GM12878 (cell line): ENCODE data around the gene PITPNC1. TPM values are rescaled to one million over a fixed set of nuclear protein-coding genes. Genes with fewer than 3 reads are reported as not detected.

Experiments
- ATF3 ChIP-seq: IDR thresholded peaks from 2 replicates; pipeline ENCODE4 v1.6.1; 2011; ENCODE audit warnings: low read depth, mild to moderate bottlenecking, low read length, moderate library complexity, borderline replicate concordance; ENCODE audit errors: extremely low read depth
- BACH1 ChIP-seq: fragments of 450-650 bp; IDR thresholded peaks from 2 replicates; pipeline ENCODE4 v1.6.1; 2017; ENCODE audit warnings: mild to moderate bottlenecking, borderline replicate concordance
- EED ChIP-seq: sonication (generic); IDR thresholded peaks from 2 replicates; pipeline ENCODE4 v1.6.1; 2016; ENCODE audit warnings: antibody characterized with exemption, low read depth
- IRF4 ChIP-seq: IDR thresholded peaks from 2 replicates; pipeline ENCODE4 v1.6.1; 2011; ENCODE audit warnings: low read depth, low read length
- JUND ChIP-seq: IDR thresholded peaks from 2 replicates; pipeline ENCODE4 v1.6.1; 2012; ENCODE audit warnings: low read depth, mild to moderate bottlenecking, low read length, improper control_type of control experiment, moderate library complexity
- NFIC ChIP-seq: IDR thresholded peaks from 2 replicates; pipeline ENCODE4 v1.6.1; 2012; ENCODE audit warnings: low read depth, mild to moderate bottlenecking, inconsistent platforms, low read length, moderate library complexity
- NFYA ChIP-seq: IDR thresholded peaks from 2 replicates; pipeline ENCODE4 v1.6.1; 2011; ENCODE audit warnings: low read depth, mild to moderate bottlenecking, low read length, improper control_type of control experiment, borderline replicate concordance
- NFYB ChIP-seq: IDR thresholded peaks from 2 replicates; pipeline ENCODE4 v1.6.1; 2011; ENCODE audit warnings: low read depth, mild to moderate bottlenecking, low read length, improper control_type of control experiment, moderate library complexity; ENCODE audit not compliant: insufficient read depth
- NR2C1 ChIP-seq: fragments of 450-650 bp; IDR thresholded peaks from 2 replicates; pipeline ENCODE4 v1.6.1; 2017; ENCODE audit warnings: antibody characterized with exemption, mild to moderate bottlenecking, moderate library complexity
- NRF1 ChIP-seq: conservative IDR thresholded peaks from 2 replicates; pipeline ENCODE4 v1.6.1; 2011; ENCODE audit warnings: mild to moderate bottlenecking, low read depth, low read length, improper control_type of control experiment
- POLR2AphosphoS5 ChIP-seq: IDR thresholded peaks from 2 replicates; pipeline ENCODE4 v1.6.1; 2011; ENCODE audit warnings: mild to moderate bottlenecking, low read length, inconsistent platforms
- RELA ChIP-seq: fragments of 450-650 bp; IDR thresholded peaks from 2 replicates; pipeline ENCODE4 v1.8.0; 2014; ENCODE audit warnings: borderline replicate concordance; ENCODE audit not compliant: partially characterized antibody
- REST ChIP-seq: IDR thresholded peaks from 2 replicates; pipeline ENCODE4 v1.6.1; 2012; ENCODE audit warnings: mild to moderate bottlenecking, low read depth, low read length
- SIN3A ChIP-seq: IDR thresholded peaks from 2 replicates; pipeline ENCODE4 v1.6.1; 2012; ENCODE audit warnings: low read depth, low read length, improper control_type of control experiment
- SMARCA5 ChIP-seq: fragments of 450-650 bp; IDR thresholded peaks from 2 replicates; pipeline ENCODE4 v1.6.1; 2017; ENCODE audit warnings: mild to moderate bottlenecking
- SP1 ChIP-seq: IDR thresholded peaks from one replicate; pipeline ENCODE4 v1.6.1; 2011; ENCODE audit warnings: low read depth, low read length
- TBL1XR1 ChIP-seq: IDR thresholded peaks from 2 replicates; pipeline ENCODE4 v1.6.1; 2012; ENCODE audit warnings: low read depth, low read length, improper control_type of control experiment
- TCF7 ChIP-seq: IDR thresholded peaks from 2 replicates; pipeline ENCODE4 v1.6.1; 2014; ENCODE audit warnings: antibody characterized with exemption, borderline replicate concordance
- ZNF217 ChIP-seq: fragments of 450-650 bp; IDR thresholded peaks from 2 replicates; pipeline ENCODE4 v1.6.1; 2017; ENCODE audit warnings: antibody characterized with exemption, mild to moderate bottlenecking
- ZNF274 ChIP-seq: IDR thresholded peaks from one replicate; pipeline ENCODE4 v1.8.0; 2011; ENCODE audit not compliant: insufficient read length, insufficient read depth
- ZNF622 ChIP-seq: fragments of 450-650 bp; IDR thresholded peaks from 2 replicates; pipeline ENCODE4 v1.6.1; 2017; ENCODE audit warnings: mild to moderate bottlenecking, inconsistent platforms
- ZSCAN29 ChIP-seq: fragments of 450-650 bp; IDR thresholded peaks from 2 replicates; pipeline ENCODE4 v1.6.1; 2017; ENCODE audit warnings: mild to moderate bottlenecking, moderate library complexity
- polyA plus RNA-seq, 11 experiments: library from polyadenylated mRNA; depleted of rRNA in 4 of 11; unstranded in 6 of 11; stranded (reverse) in 5 of 11; fragments of >200 nt; fragmentation: Nextera tagmentation in 4 of 11; fragmentation: Illumina TruSeq in 1 of 11; extraction: Ambion mirVana in 4 of 11; extraction: Trizol in 1 of 11; gene quantifications; 1 replicate in 1 of 11; 2 replicates in 10 of 11; pipeline versions ENCODE4 v1.2.1 to v1.2.3, GENCODE V29; 2011 to 2016; ENCODE audit warnings: inconsistent platforms in 2 of 11, missing spikeins in 2 of 11, low read depth in 1 of 11
- total RNA-seq, 4 experiments: library from RNA; depleted of rRNA in 3 of 4; stranded (reverse); fragments of >200 nt in 3 of 4; fragmentation: Illumina TruSeq in 1 of 4; extraction: Trizol in 1 of 4; gene quantifications; 2 replicates each; pipeline versions ENCODE4 v1.2.1 to v1.2.3, GENCODE V29; 2013 to 2021
- TF ChIP-seq, protein P1 (sequence below): fragments of 450-650 bp; IDR thresholded peaks from 2 replicates; pipeline ENCODE4 v1.6.1; 2017; ENCODE audit warnings: antibody characterized with exemption, mild to moderate bottlenecking, moderate library complexity
- TF ChIP-seq, protein P2 (sequence below): IDR thresholded peaks from 2 replicates; pipeline ENCODE4 v1.6.1; 2011; ENCODE audit warnings: borderline replicate concordance, low read depth, mild to moderate bottlenecking, moderate library complexity, mixed read lengths, low read length; ENCODE audit not compliant: insufficient read depth; ENCODE audit errors: extremely low read length
- TF ChIP-seq, protein P3 (sequence below): fragments of 450-650 bp; IDR thresholded peaks from 2 replicates; pipeline ENCODE4 v1.6.1; 2017; ENCODE audit warnings: borderline replicate concordance

The PITPNC1 gene
- total and polyA plus RNA-seq, 10 of the 15 experiments (the other 5 are each of a cell fraction or from before 2014, with no cell fraction given): 12.2 to 62.4 (median 47.3) TPM

GRCh38 chr17:67578142-67578457, 201.0 kb downstream of the PITPNC1 start (continued):
- TF ChIP-seq, protein P1, sequence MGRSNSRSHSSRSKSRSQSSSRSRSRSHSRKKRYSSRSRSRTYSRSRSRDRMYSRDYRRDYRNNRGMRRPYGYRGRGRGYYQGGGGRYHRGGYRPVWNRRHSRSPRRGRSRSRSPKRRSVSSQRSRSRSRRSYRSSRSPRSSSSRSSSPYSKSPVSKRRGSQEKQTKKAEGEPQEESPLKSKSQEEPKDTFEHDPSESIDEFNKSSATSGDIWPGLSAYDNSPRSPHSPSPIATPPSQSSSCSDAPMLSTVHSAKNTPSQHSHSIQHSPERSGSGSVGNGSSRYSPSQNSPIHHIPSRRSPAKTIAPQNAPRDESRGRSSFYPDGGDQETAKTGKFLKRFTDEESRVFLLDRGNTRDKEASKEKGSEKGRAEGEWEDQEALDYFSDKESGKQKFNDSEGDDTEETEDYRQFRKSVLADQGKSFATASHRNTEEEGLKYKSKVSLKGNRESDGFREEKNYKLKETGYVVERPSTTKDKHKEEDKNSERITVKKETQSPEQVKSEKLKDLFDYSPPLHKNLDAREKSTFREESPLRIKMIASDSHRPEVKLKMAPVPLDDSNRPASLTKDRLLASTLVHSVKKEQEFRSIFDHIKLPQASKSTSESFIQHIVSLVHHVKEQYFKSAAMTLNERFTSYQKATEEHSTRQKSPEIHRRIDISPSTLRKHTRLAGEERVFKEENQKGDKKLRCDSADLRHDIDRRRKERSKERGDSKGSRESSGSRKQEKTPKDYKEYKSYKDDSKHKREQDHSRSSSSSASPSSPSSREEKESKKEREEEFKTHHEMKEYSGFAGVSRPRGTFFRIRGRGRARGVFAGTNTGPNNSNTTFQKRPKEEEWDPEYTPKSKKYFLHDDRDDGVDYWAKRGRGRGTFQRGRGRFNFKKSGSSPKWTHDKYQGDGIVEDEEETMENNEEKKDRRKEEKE: no peak
- TF ChIP-seq, protein P2, sequence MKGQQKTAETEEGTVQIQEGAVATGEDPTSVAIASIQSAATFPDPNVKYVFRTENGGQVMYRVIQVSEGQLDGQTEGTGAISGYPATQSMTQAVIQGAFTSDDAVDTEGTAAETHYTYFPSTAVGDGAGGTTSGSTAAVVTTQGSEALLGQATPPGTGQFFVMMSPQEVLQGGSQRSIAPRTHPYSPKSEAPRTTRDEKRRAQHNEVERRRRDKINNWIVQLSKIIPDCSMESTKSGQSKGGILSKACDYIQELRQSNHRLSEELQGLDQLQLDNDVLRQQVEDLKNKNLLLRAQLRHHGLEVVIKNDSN: no peak
- TF ChIP-seq SIN3A: no peak
- no peak for TF ChIP-seq SP1
- no peak for TF ChIP-seq ATF3
- TF ChIP-seq JUND: no peak
- TF ChIP-seq BACH1: no peak; the same call in 1 of the 2 replicates
- TF ChIP-seq, protein P3, sequence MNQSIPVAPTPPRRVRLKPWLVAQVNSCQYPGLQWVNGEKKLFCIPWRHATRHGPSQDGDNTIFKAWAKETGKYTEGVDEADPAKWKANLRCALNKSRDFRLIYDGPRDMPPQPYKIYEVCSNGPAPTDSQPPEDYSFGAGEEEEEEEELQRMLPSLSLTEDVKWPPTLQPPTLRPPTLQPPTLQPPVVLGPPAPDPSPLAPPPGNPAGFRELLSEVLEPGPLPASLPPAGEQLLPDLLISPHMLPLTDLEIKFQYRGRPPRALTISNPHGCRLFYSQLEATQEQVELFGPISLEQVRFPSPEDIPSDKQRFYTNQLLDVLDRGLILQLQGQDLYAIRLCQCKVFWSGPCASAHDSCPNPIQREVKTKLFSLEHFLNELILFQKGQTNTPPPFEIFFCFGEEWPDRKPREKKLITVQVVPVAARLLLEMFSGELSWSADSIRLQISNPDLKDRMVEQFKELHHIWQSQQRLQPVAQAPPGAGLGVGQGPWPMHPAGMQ: no peak
- TF ChIP-seq ZSCAN29: no peak
- TF ChIP-seq NFYB: no peak
- 0 out of 2 replicates have a peak, but pooled peaks have one; percentile 14 for TF ChIP-seq TCF7
- no peak for TF ChIP-seq NFYA
- TF ChIP-seq REST: no peak
- peak; percentile 67; the same call in 1 of the 2 replicates for TF ChIP-seq POLR2AphosphoS5
- TF ChIP-seq NR2C1: no peak
- no peak for TF ChIP-seq ZNF217
- TF ChIP-seq TBL1XR1: no peak
- peak; percentile 51 for TF ChIP-seq RELA
- no peak for TF ChIP-seq SMARCA5
- TF ChIP-seq EED: peak; percentile 93
- TF ChIP-seq ZNF622: no peak
- peak; percentile 73 for TF ChIP-seq NFIC
- no peak for TF ChIP-seq NRF1
- TF ChIP-seq ZNF274: no peak
- peak; percentile 78; the same call in 1 of the 2 replicates for TF ChIP-seq IRF4
